GM21515 (cell line): Measurements from ENCODE around the gene SAA4.
A peak's percentile ranks its signal among the peaks of the same experiment; 100 is the strongest.
"Not testable (repeated sequence)": the region's sequence is repeated elsewhere in the genome, so short reads cannot be mapped to it uniquely, and the experiment has no call there.

Experiments
- ATAC-seq: cut with Tn5 transposase; IDR thresholded peaks from one replicate; pipeline ENCODE4 v1.9.1; 2021; ENCODE audit not compliant: unreplicated experiment

Gene SAA4

DNA sequence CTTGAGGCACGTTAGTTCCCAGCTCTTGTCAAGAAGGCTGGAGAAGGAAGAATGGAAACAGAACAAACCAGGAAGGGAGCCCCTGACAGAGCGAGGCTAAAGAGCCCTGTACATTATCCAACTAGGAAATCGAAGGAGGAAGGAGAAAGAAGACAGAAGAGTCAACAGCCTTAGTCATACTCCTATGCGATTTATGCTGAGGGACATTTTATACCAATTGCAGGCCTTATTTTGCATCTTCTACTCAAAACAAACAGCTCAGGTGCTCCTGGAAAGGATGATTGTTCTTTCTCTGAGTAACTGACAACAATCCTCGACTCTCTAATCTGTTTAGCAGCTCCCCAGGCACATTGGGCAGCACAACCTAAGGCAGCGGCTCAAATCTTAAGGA, 10.6 kb upstream of the SAA4 start:
- peak; percentile 18 for ATAC-seq

DNA sequence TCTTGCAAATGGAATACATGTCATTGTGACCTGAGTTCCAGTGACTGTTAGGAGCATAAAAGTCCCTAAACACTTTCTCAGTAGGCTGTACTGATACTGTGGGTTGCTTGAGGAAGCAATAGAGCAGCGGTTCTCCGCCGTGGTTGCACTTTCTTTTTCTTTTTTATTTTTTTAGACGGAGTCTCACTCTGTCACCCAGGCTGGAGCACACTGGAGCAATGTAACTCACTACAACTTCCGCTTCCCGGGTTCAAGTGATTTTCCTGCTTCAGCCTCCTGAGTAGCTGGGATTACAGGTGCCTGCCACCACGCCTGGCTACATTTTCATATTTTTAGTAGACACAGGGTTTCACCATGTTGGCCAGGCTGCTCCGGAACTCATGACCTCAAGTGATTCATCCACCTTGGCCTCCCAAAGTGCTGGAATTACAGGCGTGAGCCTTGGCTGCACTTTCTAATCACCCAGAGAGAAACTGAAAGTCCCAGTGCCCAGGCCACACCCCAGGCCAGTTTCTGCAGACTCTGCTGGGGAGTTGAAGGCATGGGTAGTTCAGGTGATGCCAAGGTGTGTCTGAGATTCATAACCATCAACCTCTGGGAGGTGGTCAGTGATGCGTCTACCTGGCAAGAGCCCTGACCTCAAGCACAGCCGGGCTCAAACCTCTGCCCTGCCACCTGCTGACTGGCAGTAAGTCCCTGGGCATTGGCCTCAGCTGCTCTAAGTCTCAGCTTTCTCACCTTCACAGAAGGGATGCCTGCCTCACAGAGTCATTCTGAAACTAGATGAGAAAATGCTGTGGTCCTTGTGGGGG, 10.0 kb upstream of the SAA4 start:
- peak; percentile 76 for ATAC-seq

DNA sequence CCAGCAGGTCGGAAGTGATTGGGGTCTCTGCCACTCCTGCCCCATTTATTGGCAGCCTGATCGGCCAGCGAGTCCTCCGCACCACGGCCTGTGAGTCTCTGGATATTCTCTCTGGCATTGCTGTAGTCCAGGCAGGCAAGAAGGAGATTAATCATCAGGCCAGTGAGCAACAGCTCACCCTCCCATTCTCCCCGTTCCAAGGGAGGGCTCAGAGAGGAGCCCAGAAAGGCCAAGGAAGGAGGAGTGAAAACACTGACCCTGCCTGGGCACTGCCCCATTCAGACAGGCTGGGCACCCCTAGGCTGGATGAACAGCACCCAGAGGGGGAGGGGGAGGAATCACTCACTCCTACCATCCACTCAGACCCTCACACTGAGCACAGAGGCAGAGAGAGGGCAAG, 8.8 kb upstream of the SAA4 start:
- ATAC-seq = no peak

DNA sequence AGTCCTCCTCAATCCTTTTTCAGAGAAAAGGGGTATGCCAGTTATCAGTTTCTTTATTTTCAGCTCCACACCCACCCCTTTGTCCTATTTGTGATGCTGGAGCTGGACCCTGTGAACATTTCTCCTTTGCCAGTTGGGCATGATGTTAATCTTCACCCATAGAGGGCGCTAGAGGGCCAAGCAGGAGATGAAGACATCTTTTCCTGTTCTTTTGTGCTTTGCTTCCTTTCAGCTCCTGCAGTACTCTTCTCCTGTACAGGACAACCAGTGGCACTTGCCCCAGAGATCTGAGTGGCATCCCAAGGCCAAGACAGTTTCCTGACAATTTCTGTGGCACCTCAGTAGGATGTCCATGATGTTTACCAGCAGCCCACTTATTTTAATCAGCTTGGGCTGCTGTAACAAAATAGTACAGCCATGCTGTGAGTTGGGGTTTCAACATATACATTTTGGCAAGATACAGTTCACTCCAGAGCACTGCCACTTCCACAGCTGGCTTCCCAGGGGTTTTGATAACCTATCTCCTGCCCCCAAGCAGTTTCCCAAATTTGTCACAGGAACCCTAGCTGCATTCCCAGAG, 7.3 kb upstream of the SAA4 start:
- no peak for ATAC-seq

DNA sequence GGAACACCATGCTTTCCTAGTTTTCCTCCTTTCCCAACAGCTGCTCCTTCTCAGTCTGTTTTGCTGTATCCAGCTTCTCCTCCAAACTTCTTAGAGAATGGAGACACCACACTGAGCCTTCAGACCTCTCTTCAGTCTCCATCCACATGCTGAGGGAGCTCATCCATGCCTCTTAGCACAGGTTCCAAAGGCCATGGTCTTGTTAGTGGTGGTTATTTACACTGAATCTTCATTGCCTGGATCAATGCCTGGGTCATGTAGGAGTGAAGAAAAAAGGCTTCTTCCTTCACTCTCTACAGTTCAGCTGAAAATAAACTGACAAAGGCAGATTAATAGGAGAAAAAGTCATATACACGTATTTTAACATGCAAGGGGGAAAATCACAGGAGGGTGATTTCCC, 3.1 kb upstream of the SAA4 start:
- no peak for ATAC-seq

DNA sequence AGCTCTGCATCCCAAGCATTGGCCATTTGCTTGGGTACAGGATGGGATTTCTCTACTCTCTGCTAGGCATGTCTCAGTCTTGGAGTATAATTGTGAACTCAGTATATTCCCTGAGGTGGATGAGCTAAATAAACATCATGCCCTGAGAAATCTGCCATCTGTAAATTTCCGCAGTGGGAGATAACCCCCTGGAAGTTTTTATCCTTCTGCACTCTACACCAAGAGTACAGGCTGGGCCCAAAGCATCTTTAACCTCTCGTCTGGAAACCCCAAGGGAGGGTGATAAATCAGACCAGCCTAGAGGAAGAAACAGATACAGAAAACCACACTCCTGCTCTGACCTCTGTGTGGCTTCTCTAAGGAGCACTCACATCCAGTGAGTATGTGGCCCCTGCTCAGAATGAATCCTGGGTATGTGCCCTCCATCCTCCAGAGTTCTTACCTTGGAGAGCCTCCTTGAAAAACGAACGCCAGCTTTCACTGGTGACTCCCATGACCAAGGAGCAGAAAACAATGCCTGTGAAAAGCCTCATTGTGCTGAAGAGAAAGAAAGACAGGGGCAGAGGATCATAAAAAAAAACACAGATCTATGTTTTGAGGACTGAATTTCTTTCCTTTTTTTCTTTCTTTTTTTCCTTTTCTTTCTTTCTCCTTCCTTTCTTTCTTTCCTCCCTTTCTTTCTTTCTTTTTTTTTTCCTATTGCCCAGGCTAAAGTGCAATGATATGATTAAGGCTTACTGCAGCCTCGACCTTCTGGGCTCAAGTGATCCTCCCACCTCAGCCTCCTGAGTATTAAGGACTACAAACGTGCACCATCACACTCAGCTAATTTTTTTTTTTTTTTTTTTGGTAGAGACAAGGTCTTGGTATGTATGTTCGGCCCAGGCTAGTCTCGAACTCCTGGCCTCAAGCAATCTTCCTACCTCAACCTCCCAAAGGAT, 938 bp downstream of the SAA4 start:
- ATAC-seq = no peak

DNA sequence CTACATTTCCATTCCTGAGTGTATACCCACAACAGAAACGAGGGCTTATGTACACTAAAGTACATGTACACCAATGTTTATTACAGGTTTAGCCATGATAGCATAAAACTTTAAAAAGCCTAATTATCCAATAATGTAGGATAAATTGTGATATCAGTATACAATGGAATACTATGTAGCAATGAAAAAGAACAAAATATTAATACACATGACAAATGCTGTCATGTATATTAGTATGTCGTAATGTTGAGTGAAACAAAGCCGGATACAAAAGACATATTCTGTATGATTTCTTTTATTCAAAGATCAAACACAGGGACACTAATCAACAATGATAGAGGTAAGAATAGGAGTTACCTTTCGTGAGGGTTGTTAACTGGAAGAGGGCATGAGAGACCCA, 2.7 kb downstream of the SAA4 start:
- no peak for ATAC-seq

DNA sequence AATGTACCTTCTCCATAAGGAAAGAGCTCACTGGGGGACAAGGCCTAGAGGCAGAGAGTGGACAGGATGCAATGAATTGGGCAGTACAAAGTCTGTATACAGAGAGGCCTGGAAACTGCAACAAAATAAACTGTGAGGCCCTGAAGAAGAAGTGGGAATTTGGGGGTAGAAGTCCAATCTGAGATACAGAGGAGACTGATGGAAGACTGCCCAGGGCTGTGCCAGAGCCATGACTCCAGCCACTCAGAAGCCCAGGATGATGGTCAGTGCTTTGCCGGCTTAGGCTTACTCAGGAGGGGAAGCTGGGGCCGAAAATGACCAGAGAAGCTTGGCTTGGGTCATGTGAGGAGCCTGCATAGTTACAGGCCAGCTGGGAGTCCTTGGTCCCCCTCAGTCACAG, 5.7 kb downstream of the SAA4 start:
- ATAC-seq = no peak

DNA sequence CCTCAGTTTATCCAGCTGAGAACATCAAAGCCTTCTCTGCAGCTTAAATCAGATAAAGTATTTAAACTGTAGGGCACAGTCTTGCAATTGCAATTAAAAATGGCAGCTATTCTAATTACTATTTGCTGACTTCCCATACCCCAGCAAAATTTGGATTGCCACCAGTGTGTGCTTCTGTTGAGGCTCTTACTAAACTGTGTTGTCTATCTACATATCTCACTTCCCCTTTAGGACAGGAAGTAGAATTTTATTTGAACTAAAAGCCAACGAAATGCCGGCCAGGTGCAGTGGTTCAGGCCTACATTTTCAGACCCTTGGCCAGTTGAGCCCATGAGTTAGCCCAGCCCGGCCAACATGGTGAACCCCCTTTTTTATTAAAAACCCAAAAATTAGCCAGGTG, 7.1 kb downstream of the SAA4 start:
- ATAC-seq = peak; percentile 95

DNA sequence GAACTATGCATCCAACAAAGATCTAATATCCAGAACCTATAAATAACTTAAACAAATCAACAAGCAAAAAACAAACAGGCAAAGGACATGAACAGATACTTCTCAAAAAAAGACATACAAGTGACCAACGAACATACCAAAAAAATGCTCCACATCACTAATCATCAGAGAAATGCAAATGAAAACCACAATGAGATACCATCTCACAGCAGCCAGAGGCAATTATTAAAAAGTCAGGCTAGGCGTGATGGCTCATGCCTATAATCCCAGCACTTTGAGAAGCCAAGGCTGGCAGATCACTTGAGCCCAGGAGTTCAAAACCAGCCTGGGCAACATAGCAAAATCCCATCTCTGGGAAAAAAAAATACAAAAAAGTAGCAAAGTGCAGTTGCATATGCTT, 10.7 kb downstream of the SAA4 start:
- ATAC-seq = no peak

DNA sequence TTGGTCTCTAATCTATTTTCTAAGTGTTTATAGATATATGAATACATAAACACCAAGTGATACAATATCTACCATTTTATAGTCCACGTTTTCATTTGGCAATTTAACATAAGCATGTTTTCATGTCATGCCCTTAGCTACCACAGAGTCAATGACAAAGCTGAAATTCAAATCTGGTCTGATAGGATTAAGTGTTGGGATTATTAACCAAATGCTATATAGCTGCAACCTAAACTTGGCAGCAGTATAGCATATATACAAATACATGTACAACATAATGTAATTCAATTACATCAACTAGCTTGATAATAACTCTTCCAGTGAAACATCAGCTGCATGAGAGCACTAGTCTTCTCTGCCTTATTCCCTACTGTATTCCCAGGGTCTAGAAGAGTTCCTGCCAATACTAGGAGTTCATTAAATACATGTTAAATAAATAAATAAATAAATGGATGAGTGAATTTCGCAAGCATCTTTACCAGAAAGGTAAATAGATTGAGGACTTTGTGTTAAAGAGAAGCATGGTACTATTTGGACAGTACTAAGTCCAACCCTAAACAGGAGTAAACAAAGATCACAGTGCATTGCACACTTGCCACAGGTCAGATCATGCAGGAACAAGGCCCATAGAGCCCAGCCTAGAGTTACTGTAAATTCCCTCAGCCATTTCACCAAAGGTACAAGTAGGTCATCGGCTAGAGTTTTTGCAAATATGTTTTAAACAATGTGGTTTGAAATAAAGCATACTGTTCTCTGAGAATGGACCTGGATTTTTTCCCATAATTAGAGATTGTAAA, 12.8 kb downstream of the SAA4 start:
- no peak for ATAC-seq

DNA sequence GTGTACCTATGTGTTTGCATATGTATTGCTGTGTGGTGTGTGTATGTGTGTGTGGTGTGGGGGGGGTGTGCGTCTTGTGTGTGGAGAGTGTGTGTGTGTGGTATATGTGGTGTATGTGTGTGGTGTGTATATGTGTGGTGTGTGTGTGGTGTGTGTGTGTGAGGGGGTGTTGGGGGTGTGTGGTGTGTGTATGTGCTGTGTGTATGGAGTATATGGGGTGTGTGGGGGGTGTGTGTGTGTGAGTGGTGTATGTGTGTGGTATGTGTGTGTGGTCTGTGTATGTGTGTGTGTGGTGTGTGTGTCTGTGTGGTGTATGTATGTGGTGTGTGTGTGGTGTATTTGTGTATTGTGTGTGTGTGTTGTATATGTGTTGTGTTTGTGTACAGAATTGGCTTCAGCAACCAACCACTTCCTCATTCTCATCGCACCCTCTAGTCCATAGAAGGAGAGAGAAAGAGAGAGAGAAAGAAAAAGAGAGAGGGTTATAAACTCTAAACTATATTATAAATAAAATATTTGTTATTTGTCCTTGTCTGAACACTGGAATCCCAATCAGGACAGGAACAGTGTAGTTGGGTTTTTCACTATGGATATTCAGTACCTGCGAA, 13.7 kb downstream of the SAA4 start:
- no peak for ATAC-seq

DNA sequence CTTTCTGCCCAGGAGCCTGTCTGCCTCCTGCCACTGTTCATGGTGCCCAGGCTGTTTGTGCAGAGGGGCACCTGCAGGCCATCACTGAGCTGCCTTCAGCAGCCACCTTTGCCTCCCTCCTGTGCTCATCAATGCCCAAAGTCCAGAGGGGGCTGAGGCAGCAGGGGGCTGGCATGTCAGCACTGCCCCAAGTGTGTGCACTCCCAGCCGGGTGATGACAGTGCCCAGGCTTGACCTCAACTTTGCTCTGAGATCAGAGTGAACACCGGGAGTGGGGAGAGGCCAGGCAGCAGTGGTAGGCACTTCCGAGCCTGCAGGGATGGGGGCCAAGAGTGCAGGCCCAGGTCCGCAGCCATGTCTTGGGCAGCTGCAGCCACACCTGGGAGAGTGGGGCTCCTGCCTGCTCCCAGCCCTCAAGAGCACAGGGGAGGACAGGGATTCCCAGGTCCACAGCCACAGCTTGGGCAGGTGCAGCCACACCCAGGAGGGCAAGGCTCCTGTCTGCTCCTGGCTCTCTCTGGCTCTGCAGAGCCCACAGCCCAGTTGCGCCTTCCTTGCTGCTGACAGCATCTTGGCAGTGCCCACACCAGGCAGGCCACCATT, 15.2 kb downstream of the SAA4 start:
- ATAC-seq = no peak

DNA sequence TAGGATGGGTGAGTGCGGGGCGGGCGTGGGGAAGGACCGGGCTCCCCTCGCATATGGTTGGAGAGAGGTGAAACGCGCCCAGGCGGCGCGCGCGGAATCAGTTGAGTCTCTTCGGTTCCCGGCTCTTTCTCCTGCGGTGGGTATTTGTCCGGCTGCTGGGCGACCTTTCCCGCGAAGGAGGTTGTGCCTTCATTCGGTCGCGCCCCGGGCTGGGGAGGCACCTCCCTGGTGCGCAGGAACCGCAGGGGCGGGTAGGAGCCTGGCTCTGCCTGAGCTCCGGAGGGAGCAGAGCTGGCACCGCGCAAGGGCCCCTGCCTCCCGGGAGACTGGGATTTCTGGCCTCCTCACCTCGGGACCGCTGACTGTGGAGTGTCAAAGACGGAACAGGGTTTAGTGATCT, 27.5 kb downstream of the SAA4 start:
- no peak for ATAC-seq

DNA sequence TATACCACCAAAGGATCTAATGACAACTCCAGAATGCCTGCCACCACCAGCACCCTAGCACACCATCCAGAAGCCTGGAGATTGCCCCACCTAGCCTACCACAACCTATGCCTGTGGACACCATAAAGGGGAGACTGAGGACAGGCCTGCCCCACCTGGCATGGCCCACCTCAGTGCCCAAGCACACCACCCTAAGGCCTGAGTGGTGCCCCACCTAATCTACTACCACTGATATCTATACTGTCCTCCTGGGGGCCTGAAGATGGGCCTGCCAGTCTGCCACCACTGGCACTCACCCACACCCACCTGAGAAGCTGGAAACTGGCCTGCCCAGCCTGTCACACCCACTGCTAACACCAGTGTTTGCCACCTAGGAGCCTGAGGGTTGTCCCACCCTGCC, 31.8 kb downstream of the SAA4 start:
- no peak for ATAC-seq

DNA sequence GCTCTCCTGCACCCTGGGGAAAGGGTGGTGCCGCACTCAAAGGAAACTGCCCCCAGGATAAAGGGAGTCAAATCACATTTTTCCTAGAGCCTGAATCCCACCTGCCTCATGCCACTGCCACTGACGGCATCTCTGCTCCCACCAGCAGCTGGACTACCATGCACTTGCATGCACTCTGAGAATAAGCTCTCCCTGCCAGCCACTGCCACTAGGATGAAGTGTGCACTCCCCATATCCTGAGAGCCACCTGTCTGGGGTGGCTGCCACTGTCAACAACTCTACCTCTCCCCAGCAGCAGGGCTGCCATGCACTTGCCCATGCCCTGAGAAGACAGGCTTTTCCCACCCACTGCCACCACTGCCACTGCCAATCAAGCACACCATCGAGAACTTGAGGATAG, 32.4 kb downstream of the SAA4 start:
- no peak for ATAC-seq

DNA sequence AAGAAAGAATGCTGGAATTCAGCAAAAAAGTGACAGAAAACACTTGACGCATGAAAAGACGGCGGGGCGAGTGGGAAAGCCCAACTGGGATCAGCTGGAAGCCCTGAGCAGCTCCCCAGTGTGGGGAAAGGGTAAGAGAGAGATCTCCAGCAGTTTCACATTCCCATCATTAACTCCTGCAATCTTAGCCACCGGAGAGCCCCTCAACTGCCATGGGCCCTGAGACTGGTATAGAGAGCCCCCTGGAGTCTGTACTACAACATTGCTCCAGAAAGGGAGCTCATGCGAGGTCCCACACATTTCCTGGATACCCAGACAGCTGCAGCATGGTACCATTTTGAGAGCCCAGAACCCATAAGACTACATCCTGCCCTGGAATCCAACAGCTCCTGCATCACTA, 32.9 kb downstream of the SAA4 start:
- no peak for ATAC-seq

DNA sequence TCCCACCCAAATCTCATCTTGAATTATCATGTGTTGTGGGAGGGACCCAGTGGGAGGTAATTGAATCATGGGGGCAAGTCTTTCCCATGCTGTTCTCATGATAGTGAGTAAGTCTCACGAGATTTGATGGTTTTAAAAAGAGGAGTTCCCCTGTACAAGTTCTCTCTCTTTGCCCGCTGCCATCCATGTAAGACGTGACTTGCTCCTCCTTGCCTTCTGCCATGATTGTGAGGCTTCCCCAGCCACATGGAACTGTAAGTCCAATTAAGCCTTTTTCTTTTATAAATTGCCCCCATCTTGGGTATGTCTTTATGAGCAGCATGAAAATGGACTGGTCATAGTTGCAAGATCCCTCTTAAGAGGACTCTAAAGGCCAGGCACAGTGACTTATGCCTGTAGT, 38.9 kb downstream of the SAA4 start:
- not testable (repeated sequence) for ATAC-seq

DNA sequence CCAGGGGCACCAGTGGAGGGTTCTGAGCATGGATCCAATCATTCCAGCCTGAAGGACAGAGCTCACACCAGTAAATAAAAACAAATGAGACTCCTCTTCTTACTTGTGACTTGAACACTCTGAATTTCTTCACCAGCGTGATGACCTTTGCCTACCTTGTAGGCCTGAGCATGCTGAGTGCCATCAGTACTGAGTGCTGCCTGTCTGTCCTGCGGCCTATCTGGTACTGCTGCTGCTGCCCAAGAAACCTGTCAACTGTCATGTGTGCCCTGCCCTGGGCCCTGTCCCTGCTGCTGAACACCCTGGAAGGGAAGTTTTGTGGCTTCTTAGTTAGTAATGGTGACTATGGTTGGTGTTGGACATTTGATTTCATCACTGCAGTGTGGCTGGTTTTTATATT, 40.1 kb downstream of the SAA4 start:
- ATAC-seq = no peak

DNA sequence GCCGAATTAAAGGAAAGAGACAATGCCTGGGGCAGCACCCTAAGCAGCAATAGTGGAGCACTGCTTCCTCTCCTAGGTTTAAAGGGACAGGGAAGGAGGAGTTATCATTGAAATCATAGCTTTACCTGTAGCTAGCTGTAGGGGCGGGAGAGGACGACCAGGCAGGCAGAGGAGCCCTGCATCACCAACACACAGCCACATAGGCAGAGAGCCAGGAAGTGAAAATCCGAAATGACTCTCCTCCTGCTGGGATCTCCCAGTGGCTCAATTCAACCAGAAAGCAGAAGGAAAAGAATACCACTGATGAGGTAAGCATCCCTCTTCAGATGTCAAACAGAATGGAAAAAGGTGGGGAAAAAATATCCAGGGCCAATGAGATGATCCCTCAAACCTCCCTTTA, 43.6 kb downstream of the SAA4 start:
- ATAC-seq = no peak
